H9 (cell line): ENCODE data around the gene POLR2H. TPM values are rescaled to one million over a fixed set of nuclear protein-coding genes. Genes with fewer than 3 reads are reported as not detected.

Experiments
- DNase-seq: peaks from one replicate; pipeline ENCODE4 v3.0.0-alpha.2; 2017
- H2AFZ ChIP-seq: one replicate; pipeline ENCODE4 v1.6.1; 2013; ENCODE audit warnings: mild to moderate bottlenecking, low read length, control low read depth, moderate library complexity
- H2AK5ac ChIP-seq: 2 replicates; pipeline ENCODE4 v1.6.1; 2013; ENCODE audit warnings: low read length, control low read depth, mixed read lengths; ENCODE audit not compliant: insufficient read length
- H2BK120ac ChIP-seq: one replicate; pipeline ENCODE4 v1.6.1; 2013; ENCODE audit warnings: low read depth, mild to moderate bottlenecking, low read length, control low read depth, inconsistent platforms; ENCODE audit not compliant: poor library complexity, severe bottlenecking
- H2BK12ac ChIP-seq: 2 replicates; pipeline ENCODE4 v1.6.1; 2013; ENCODE audit warnings: low read length, control low read depth, mixed read lengths, low read depth; ENCODE audit not compliant: insufficient read length
- H2BK15ac ChIP-seq: 2 replicates; pipeline ENCODE4 v1.6.1; 2013; ENCODE audit warnings: low read depth, low read length, control low read depth
- H2BK20ac ChIP-seq: one replicate; pipeline ENCODE4 v1.6.1; 2013; ENCODE audit warnings: low read depth, mild to moderate bottlenecking, low read length, control low read depth, inconsistent platforms; ENCODE audit not compliant: poor library complexity, severe bottlenecking
- H2BK5ac ChIP-seq: 2 replicates; pipeline ENCODE4 v1.6.1; 2013; ENCODE audit warnings: low read length, control low read depth, mixed read lengths; ENCODE audit not compliant: insufficient read length
- H3K14ac ChIP-seq: 2 replicates; pipeline ENCODE4 v1.6.1; 2013; ENCODE audit warnings: low read length, control low read depth; ENCODE audit not compliant: insufficient read depth
- H3K18ac ChIP-seq: 2 replicates; pipeline ENCODE4 v1.6.1; 2013; ENCODE audit warnings: low read depth, mild to moderate bottlenecking, mixed read lengths, low read length, control low read depth; ENCODE audit not compliant: insufficient read length
- H3K23ac ChIP-seq: 2 replicates; pipeline ENCODE4 v1.6.1; 2013; ENCODE audit warnings: low read length, control low read depth, mixed read lengths, low read depth; ENCODE audit not compliant: insufficient read length
- H3K23me2 ChIP-seq: 2 replicates; pipeline ENCODE4 v1.6.1; 2013; ENCODE audit warnings: low read depth, mild to moderate bottlenecking, mixed read lengths, low read length, control low read depth; ENCODE audit not compliant: insufficient read length, poor library complexity, severe bottlenecking
- H3K27ac ChIP-seq: 2 replicates; pipeline ENCODE4 v1.5.1; 2013; ENCODE audit warnings: low read length, control low read depth, mixed read lengths, low read depth; ENCODE audit not compliant: insufficient read length
- H3K27me3 ChIP-seq: 2 replicates; pipeline ENCODE4 v1.6.1; 2013; ENCODE audit warnings: low read length, control low read depth, inconsistent platforms; ENCODE audit not compliant: insufficient read depth
- H3K4ac ChIP-seq: 2 replicates; pipeline ENCODE4 v1.6.1; 2013; ENCODE audit warnings: low read depth, mild to moderate bottlenecking, control low read depth, inconsistent platforms, low read length, moderate library complexity
- H3K4me1 ChIP-seq: 2 replicates; pipeline ENCODE4 v1.6.1; 2013; ENCODE audit warnings: low read length, control low read depth, inconsistent platforms; ENCODE audit not compliant: insufficient read depth
- H3K4me2 ChIP-seq: 2 replicates; pipeline ENCODE4 v1.6.1; 2013; ENCODE audit warnings: low read length, control low read depth, mixed read lengths; ENCODE audit not compliant: insufficient read length, insufficient read depth
- H3K56ac ChIP-seq: 2 replicates; pipeline ENCODE4 v1.6.1; 2013; ENCODE audit warnings: low read depth, mild to moderate bottlenecking, mixed read lengths, low read length, control low read depth; ENCODE audit not compliant: insufficient read length
- H3K79me1 ChIP-seq: 2 replicates; pipeline ENCODE4 v1.6.1; 2013; ENCODE audit warnings: low read depth, mild to moderate bottlenecking, moderate library complexity, low read length, control low read depth, inconsistent platforms; ENCODE audit not compliant: insufficient read depth, poor library complexity, severe bottlenecking
- H3K79me2 ChIP-seq: 2 replicates; pipeline ENCODE4 v1.6.1; 2013; ENCODE audit warnings: low read length, control low read depth, inconsistent platforms; ENCODE audit not compliant: insufficient read depth
- H3K9ac ChIP-seq: 2 replicates; pipeline ENCODE4 v1.6.1; 2013; ENCODE audit warnings: low read length, control low read depth, mixed read lengths; ENCODE audit not compliant: insufficient read length; ENCODE audit errors: extremely low read depth
- H3K9me3 ChIP-seq: one replicate; pipeline ENCODE4 v1.6.1; 2013; ENCODE audit warnings: low read depth, low read length, inconsistent platforms; ENCODE audit not compliant: control insufficient read depth
- H3T11ph ChIP-seq: one replicate; pipeline ENCODE4 v1.6.1; 2013; ENCODE audit warnings: mild to moderate bottlenecking, low read length, control low read depth, inconsistent platforms
- H4K20me1 ChIP-seq: one replicate; pipeline ENCODE4 v1.6.1; 2013; ENCODE audit not compliant: control insufficient read depth, insufficient read length, insufficient read depth
- H4K5ac ChIP-seq: 2 replicates; pipeline ENCODE4 v1.6.1; 2013; ENCODE audit warnings: low read depth, mild to moderate bottlenecking, mixed read lengths, low read length, control low read depth; ENCODE audit not compliant: insufficient read length
- H4K8ac ChIP-seq: replicated peaks from 2 replicates; pipeline ENCODE4 v1.6.1; 2013; ENCODE audit warnings: low read length, control low read depth, mixed read lengths, low read depth; ENCODE audit not compliant: insufficient read length
- H4K91ac ChIP-seq: 2 replicates; pipeline ENCODE4 v1.6.1; 2013; ENCODE audit warnings: low read depth, mild to moderate bottlenecking, moderate library complexity, mixed read lengths, low read length, control low read depth; ENCODE audit not compliant: insufficient read length
- H3K27ac Mint-ChIP-seq, 3 experiments: 2 replicates in 2 of 3; 3 replicates in 1 of 3; pipeline ENCODE4 v1.8.0; 2020 to 2021; ENCODE audit warnings: mixed read lengths in 3 of 3, mild to moderate bottlenecking in 1 of 3, moderate library complexity in 1 of 3
- H3K27me3 Mint-ChIP-seq: 2 replicates; pipeline ENCODE4 v1.8.0; 2021; ENCODE audit warnings: low read depth, mild to moderate bottlenecking, moderate library complexity, mixed read lengths
- H3K36me3 Mint-ChIP-seq, 3 experiments: 2 replicates in 2 of 3; 3 replicates in 1 of 3; pipeline ENCODE4 v1.8.0; 2020 to 2021; ENCODE audit warnings: low read depth in 3 of 3, mixed read lengths in 3 of 3; ENCODE audit not compliant: insufficient read depth in 1 of 3
- H3K4me1 Mint-ChIP-seq, 2 experiments: 2 replicates each; pipeline ENCODE4 v1.8.0; 2020; ENCODE audit warnings: mixed read lengths in 2 of 2
- H3K4me3 Mint-ChIP-seq, 2 experiments: 2 replicates in 1 of 2; 3 replicates in 1 of 2; pipeline ENCODE4 v1.8.0; 2020 to 2021; ENCODE audit warnings: mild to moderate bottlenecking in 2 of 2, mixed read lengths in 2 of 2, moderate library complexity in 1 of 2
- H3K9me3 Mint-ChIP-seq, 2 experiments: 2 replicates in 1 of 2; 3 replicates in 1 of 2; pipeline ENCODE4 v1.8.0; 2020; ENCODE audit warnings: mild to moderate bottlenecking in 2 of 2, mixed read lengths in 2 of 2, moderate library complexity in 1 of 2
- WGBS: extraction: QIAGEN DNeasy Blood & Tissue Kit; methylation state at CpG from one replicate; pipeline ENCODE4 v1.1.7; 2013; ENCODE audit warnings: missing lambda C conversion rate, low lambda C conversion rate, mixed read lengths; ENCODE audit not compliant: insufficient read length; ENCODE audit errors: extremely low coverage; 5-methylcytosine and 5-hydroxymethylcytosine counted together
- total RNA-seq: library from RNA; stranded (reverse); gene quantifications from 2 replicates; pipeline ENCODE4 v1.2.1, GENCODE V29; 2021
- TF ChIP-seq, protein P1 (sequence below): fragments of 200-600 bp; sonication (generic); conservative IDR thresholded peaks from 3 replicates; pipeline ENCODE4 v1.8.0; 2021; ENCODE audit warnings: antibody characterized with exemption, mild to moderate bottlenecking

POLR2H gene
- total RNA-seq, 1 experiment from 2014 or later, result 115 TPM

DNA sequence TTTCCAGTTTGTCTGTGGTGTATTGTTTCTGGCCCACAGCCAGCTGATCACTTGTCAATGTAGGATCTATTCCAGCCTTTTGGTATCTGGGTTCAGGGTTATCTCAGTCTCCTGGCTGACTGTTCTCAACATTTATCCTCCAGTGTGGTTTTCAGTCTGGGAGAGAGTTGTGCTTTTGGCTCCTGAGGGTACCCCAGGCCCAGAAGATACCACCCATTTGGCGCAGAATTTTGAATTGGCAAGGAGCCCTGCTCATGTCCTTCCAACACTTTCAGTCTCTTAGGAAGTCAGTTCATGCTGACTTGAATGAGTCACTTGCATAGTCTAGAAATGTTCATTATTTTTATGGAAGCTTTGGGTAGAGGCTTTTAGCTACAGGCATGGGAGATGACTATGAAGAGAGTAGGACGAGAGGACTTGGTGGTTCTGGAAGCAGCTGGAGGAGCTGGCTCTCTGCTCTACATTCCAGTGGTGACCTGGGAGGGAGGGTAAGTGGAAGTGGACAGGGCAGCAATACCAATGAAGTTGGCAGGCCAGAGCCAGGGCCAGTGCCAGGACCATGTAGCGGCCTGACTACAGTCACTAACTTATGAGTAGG, 7.2 kb downstream of the POLR2H start:
- H3K36me3 Mint-ChIP-seq, result peaks cover 38 to 60% (median 58%) of the 10 kb centered on the region in 3 experiments

More for the DNA sequence above, 7.2 kb downstream of the POLR2H start:
- Histone ChIP-seq H4K5ac (no peak overlapping the region), H3K4ac (no peak overlapping the region), H3K4me2 (no peak overlapping the region), H3K23ac (no peak overlapping the region), H3T11ph (no peak overlapping the region), H2BK15ac (no peak overlapping the region), H3K27me3 (no peaks in the 10 kb centered on the region), H3K79me2 (no peaks in the 10 kb centered on the region; the same call in 1 of the 2 replicates), H4K91ac (no peak overlapping the region), H4K8ac (no peak overlapping the region), H2BK120ac (no peak overlapping the region), H2AFZ (no peak overlapping the region), H2BK5ac (no peak overlapping the region), H3K18ac (no peak overlapping the region), H2BK12ac (no peak overlapping the region), H2AK5ac (no peak overlapping the region), H3K4me1 (no peaks in the 10 kb centered on the region), H3K14ac (no peak overlapping the region), H3K9ac (no peak overlapping the region), H3K79me1 (no peaks in the 10 kb centered on the region), H3K27ac (no peak overlapping the region), H4K20me1 (no peaks in the 10 kb centered on the region), H3K23me2 (peaks cover under 1% of the 10 kb centered on the region), H3K56ac (no peak overlapping the region), H3K9me3 (no peaks in the 10 kb centered on the region), H2BK20ac (no peak overlapping the region)
- no peak for DNase-seq
- no peak overlapping the region; a peak in 1 of 7 replicates for H3K27ac Mint-ChIP-seq
- H3K9me3 Mint-ChIP-seq, result no peaks in the 10 kb centered on the region
- WGBS, result no CpG with 5 or more reads among the region's 3 CpGs
- TF ChIP-seq, protein P1, sequence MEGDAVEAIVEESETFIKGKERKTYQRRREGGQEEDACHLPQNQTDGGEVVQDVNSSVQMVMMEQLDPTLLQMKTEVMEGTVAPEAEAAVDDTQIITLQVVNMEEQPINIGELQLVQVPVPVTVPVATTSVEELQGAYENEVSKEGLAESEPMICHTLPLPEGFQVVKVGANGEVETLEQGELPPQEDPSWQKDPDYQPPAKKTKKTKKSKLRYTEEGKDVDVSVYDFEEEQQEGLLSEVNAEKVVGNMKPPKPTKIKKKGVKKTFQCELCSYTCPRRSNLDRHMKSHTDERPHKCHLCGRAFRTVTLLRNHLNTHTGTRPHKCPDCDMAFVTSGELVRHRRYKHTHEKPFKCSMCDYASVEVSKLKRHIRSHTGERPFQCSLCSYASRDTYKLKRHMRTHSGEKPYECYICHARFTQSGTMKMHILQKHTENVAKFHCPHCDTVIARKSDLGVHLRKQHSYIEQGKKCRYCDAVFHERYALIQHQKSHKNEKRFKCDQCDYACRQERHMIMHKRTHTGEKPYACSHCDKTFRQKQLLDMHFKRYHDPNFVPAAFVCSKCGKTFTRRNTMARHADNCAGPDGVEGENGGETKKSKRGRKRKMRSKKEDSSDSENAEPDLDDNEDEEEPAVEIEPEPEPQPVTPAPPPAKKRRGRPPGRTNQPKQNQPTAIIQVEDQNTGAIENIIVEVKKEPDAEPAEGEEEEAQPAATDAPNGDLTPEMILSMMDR, result no peak
- H3K27me3 Mint-ChIP-seq, result peaks cover 9% of the 10 kb centered on the region
- H3K4me1 Mint-ChIP-seq, result peaks cover 15 to 19% of the 10 kb centered on the region in 2 experiments
- H3K4me3 Mint-ChIP-seq, result no peak overlapping the region; a peak in 1 of 5 replicates
